GM19395 (cell line): ENCODE data around the gene IFNGR2.

Experiments
- ATAC-seq: cut with Tn5 transposase; IDR thresholded peaks from one replicate; pipeline ENCODE4 v1.9.1; 2021; ENCODE audit warnings: mild to moderate bottlenecking, moderate library complexity; ENCODE audit not compliant: unreplicated experiment

The IFNGR2 gene

GRCh38 chr21:33480481-33481103 is 77.4 kb downstream of the IFNGR2 start:
- ATAC-seq = no peak

- no peak for ATAC-seq
Measured at GRCh38 chr21:33481314-33481943, 78.2 kb downstream of the IFNGR2 start.
